PC-9 (cell line): ENCODE measurements around the gene MEIS2.

Experiments
- CTCF ChIP-seq: fragments of 200-600 bp; sonication (generic); conservative IDR thresholded peaks from 2 replicates; pipeline ENCODE4 v1.6.1; 2017; ENCODE audit warnings: mixed run types, antibody characterized with exemption, mild to moderate bottlenecking, moderate library complexity
- EZH2 ChIP-seq: fragments of 200-600 bp; sonication (generic); IDR thresholded peaks from 2 replicates; pipeline ENCODE4 v1.8.0; 2017; ENCODE audit warnings: antibody characterized with exemption, low read depth

- TF ChIP-seq EZH2 = no peak
- TF ChIP-seq CTCF = no peak
Measured at GRCh38 chr15:36899696-36900095, 200.7 kb downstream of the MEIS2 start.
